Activated gamma-delta T cell treated with Interleukin-2 at 50 U/mL for 16 hours (primary cell): ENCODE results near the gene SREK1IP1.

Experiments
- DNase-seq: peaks from one replicate; pipeline ENCODE4 v3.0.0-alpha.2; 2020

The SREK1IP1 gene

GRCh38 chr5:64678374-64678773, 90.1 kb downstream of the SREK1IP1 start:
- DNase-seq, result no peak

DNA sequence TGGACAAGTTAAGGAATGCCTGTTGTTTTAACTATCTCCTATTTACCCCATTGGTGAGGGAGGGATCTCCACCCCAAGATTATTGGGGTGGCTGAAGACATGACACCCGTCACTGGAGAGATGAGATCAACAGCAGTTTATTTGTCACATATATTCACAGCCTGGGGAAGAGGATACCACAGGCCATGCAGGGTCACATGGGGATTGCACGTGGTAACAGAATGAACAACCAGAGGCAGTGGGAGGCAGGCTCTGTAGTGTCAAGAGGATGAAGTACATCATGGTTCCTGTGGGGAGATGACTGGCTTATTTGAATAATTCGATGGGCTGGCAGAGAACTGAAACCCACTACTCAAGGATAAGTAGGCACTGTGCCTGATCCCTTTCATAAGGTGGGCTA, 96.8 kb downstream of the SREK1IP1 start:
- no peak for DNase-seq

DNA sequence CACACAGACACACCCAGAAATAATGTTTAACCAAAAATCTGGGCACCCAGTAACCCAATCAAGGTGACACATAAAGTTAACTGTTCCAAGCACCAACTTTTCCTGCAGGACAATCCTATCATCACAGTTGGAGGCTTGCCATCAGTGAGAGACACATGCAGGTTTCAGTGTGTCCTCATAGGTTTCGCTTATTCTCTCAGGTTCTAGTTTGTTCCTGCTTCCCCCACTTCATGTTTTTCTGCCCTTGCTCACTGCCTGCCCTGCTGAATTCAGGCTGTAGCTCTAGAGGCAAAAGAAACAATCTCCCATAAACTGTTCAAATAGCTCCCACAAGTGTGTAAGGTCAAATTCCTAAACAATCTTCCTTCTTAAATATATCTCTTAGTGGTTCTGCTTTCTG, 98.2 kb downstream of the SREK1IP1 start:
- no peak for DNase-seq
